Subcutaneous abdominal adipose tissue (tissue), 5 donors: Measurements from ENCODE around the gene SFTA2.
"Not testable (repeated sequence)": the region's sequence is repeated elsewhere in the genome, so short reads cannot be mapped to it uniquely, and the experiment has no call there.

Experiments
- H3K27ac ChIP-seq: one replicate; pipeline ENCODE4 v1.7.0; 2013; ENCODE audit warnings: low read depth, mild to moderate bottlenecking, inconsistent platforms, low read length, moderate library complexity
- H3K27me3 ChIP-seq, 5 donors: one replicate each; pipeline ENCODE4 v1.7.0; 2013; ENCODE audit warnings: low read length in 5 of 5, inconsistent platforms in 1 of 5; ENCODE audit not compliant: control insufficient read depth in 5 of 5, insufficient read depth in 4 of 5
- H3K36me3 ChIP-seq, 5 donors: one replicate each; pipeline ENCODE4 v1.7.0; 2013; ENCODE audit warnings: low read length in 5 of 5; ENCODE audit not compliant: control insufficient read depth in 5 of 5, insufficient read depth in 5 of 5
- H3K4me1 ChIP-seq, 5 donors: one replicate each; pipeline ENCODE4 v1.7.0; 2013; ENCODE audit warnings: low read length in 5 of 5, mild to moderate bottlenecking in 3 of 5, moderate library complexity in 1 of 5; ENCODE audit not compliant: control insufficient read depth in 5 of 5, insufficient read depth in 5 of 5
- H3K4me3 ChIP-seq, 5 donors: one replicate each; pipeline ENCODE4 v1.7.0; 2013; ENCODE audit warnings: low read length in 5 of 5, low read depth in 1 of 5
- H3K9ac ChIP-seq, 5 donors: one replicate each; pipeline ENCODE4 v1.7.0; 2013; ENCODE audit warnings: low read length in 5 of 5, mild to moderate bottlenecking in 4 of 5, moderate library complexity in 3 of 5
- H3K9me3 ChIP-seq, 5 donors: one replicate each; pipeline ENCODE4 v1.7.0; 2013; ENCODE audit warnings: low read length in 5 of 5; ENCODE audit not compliant: control insufficient read depth in 5 of 5
- donor health status: healthy.
- donor health status: healthy.
- donor health status: healthy.
- donor health status: healthy.
- donor health status: healthy.

The SFTA2 gene

DNA sequence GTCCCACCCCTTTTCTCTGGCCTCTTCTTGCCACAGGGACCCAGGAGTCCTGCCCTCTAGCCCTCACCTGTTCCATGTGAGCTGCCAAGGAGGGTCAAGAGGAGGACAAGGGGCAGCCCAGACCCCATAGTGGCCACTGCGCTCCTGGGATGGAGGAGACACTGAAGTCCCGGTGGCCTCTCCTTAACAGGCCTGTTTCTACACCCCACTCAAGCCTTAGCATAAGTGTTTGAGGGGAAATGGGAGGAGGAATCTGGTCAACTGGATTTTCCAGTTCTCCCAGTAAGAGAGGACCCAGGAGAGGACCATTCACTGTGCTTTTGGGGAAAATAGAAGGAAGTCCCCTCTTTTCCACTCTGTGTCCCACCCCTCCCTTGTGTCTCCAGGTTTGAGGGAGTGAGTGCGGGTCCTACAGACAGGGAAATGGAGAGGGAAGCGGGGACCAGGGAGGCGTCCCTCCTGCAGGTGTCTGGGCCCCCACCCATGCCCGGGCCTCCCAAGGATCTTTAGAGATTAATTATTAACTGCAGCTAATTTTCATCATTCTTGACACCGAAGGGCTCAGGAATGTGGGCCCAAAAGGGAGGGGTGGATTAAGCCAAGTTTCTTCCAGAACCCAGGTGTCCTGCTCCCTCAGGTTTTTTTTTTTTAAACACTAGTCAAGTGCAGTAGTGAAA, at the start of gene SFTA2:
Gene SFTA2, minus strand, starts transcription at position 202 of the 677 bp plus-strand sequence. Its CDS starts 74 bp downstream, at position 128.
- Histone ChIP-seq H3K9me3 (peaks cover 4 to 11% (median 9%) of the 10 kb centered on the region in 5 donors), H3K9ac (no peak within 1 kb of the TSS), H3K27me3 (peaks cover 0 to 4% (median 0%) of the 10 kb centered on the region in 5 donors), H3K27ac (no peak within 1 kb of the TSS), H3K4me3 (no peak within 1 kb of the TSS), H3K36me3 (peaks cover 0 to 1% (median 0%) of the 10 kb centered on the region in 5 donors), H3K4me1 (no peaks in the 10 kb centered on the region)

- Histone ChIP-seq H3K9me3 (no peaks in the 10 kb centered on the region), H3K4me3 (no peak overlapping the region), H3K9ac (no peak overlapping the region), H3K27ac (no peak overlapping the region), H3K36me3 (no peaks in the 10 kb centered on the region), H3K27me3 (peaks cover 0 to 8% (median 0%) of the 10 kb centered on the region in 5 donors), H3K4me1 (peaks cover 0 to 10% (median 6%) of the 10 kb centered on the region in 5 donors)
Observed at GRCh38 chr6:30979690-30980089, 47.7 kb upstream of the SFTA2 start.

GRCh38 chr6:30979141-30979540, 47.2 kb upstream of the SFTA2 start:
- Histone ChIP-seq H3K27ac (no peak overlapping the region), H3K4me3 (no peak overlapping the region), H3K27me3 (peaks cover 0 to 8% (median 0%) of the 10 kb centered on the region in 5 donors), H3K9me3 (no peaks in the 10 kb centered on the region), H3K36me3 (no peaks in the 10 kb centered on the region), H3K4me1 (peaks cover 0 to 10% (median 6%) of the 10 kb centered on the region in 5 donors), H3K9ac (no peak overlapping the region)

DNA sequence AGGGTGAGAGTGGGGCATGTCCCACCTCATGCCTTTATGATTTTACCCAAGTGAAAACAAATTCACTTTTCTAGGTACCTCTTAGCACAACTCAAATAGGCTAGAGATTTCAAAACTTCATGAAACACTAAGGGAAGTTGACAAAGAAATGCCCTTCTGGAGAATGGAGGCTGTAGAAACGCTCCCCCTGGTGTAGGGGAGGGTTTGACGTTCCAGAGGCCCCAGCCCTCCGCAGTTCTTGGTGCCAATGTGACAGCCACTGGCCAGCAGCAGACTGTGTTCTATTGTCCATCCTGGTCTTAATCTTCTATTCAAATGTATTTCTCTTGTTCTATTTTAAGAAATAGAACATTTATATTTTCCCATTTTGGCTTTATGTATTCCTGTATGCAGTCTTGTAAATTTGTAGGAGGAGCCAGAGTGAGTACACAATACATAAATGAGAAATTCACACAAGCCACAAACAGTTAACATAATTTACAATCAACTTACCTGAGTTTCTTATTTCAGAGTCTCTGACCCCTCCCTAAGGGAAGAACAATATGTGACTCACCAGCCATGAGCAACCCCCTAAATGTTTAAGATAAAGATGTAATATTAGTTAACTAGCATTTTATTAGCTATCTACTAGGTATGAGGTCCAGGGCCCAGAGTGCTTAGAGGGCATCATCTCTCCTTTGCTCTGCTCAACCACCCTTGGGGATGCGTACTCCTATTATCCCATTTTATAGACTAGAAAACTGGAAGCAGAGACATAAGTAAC, 42.7 kb upstream of the SFTA2 start:
- Histone ChIP-seq H3K4me3 (no peak overlapping the region), H3K27ac (no peak overlapping the region), H3K9me3 (no peaks in the 10 kb centered on the region), H3K27me3 (peaks cover 0 to 10% (median 3%) of the 10 kb centered on the region in 5 donors), H3K9ac (no peak overlapping the region), H3K36me3 (no peaks in the 10 kb centered on the region), H3K4me1 (peaks cover 0 to 3% (median 0%) of the 10 kb centered on the region in 5 donors)

GRCh38 chr6:30972816-30973215, 40.8 kb upstream of the SFTA2 start:
- peaks cover 0 to 10% (median 3%) of the 10 kb centered on the region in 5 donors for H3K27me3 ChIP-seq

DNA sequence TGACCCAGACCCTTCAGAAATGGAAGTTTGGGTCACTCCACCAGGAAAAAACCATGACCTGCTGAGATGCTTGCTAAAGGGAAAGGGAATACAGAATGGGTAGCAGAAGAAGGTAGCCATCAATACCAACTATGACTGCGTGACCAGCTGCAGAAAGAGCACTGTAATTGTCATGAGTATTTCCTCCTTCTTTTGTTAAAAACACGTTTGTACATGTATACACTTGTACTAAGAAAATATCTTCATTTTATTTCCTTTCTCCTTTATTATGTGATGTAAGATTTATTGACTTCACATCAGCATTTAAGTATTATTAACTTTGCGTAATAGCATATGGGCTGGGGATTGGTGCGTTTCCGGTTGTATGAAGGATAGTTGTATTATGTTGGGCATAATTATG, 39.0 kb upstream of the SFTA2 start:
- peaks cover 0 to 10% (median 3%) of the 10 kb centered on the region in 5 donors for H3K27me3 ChIP-seq
- H3K4me3 ChIP-seq, result no peak overlapping the region
- H3K4me1 ChIP-seq, result peaks cover 0 to 5% (median 0%) of the 10 kb centered on the region in 5 donors
- H3K9ac ChIP-seq, result no peak overlapping the region
- no peak overlapping the region for H3K27ac ChIP-seq
- H3K9me3 ChIP-seq, result no peaks in the 10 kb centered on the region
- no peaks in the 10 kb centered on the region for H3K36me3 ChIP-seq

More at GRCh38 chr6:30972816-30973215, 40.8 kb upstream of the SFTA2 start:
- Histone ChIP-seq H3K9me3 (no peaks in the 10 kb centered on the region), H3K36me3 (no peaks in the 10 kb centered on the region), H3K4me3 (no peak overlapping the region), H3K9ac (no peak overlapping the region), H3K4me1 (peaks cover 0 to 3% (median 0%) of the 10 kb centered on the region in 5 donors), H3K27ac (no peak overlapping the region)

GRCh38 chr6:30969171-30969570, 37.2 kb upstream of the SFTA2 start:
- not testable (repeated sequence) for H3K36me3 ChIP-seq

DNA sequence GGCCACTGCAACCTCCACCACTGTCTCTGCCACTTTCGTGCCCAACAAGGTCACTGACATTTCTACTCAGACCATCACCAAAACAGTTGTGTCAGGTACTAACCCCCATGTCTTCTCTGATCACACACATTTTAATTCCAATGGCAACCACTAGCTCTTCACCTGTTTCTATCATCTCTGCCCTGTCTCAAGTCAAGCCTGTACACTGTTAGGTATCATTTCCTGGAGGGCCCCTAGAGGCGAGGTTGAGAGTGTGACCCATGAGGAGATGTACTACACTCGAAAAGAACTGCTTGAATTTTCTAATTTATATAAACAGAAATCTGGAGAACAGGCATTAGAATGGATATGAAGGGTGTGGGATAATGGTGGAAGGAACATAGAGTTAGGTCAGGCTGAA, 34.2 kb upstream of the SFTA2 start:
- H3K4me1 ChIP-seq, result peaks cover 0 to 5% (median 0%) of the 10 kb centered on the region in 5 donors
- no peak overlapping the region for H3K4me3 ChIP-seq
- no peak overlapping the region for H3K9ac ChIP-seq
- H3K36me3 ChIP-seq, result no peaks in the 10 kb centered on the region
- no peaks in the 10 kb centered on the region for H3K9me3 ChIP-seq
- H3K27ac ChIP-seq, result no peak overlapping the region
- H3K27me3 ChIP-seq, result peaks cover 0 to 14% (median 0%) of the 10 kb centered on the region in 5 donors

More at GRCh38 chr6:30969171-30969570, 37.2 kb upstream of the SFTA2 start:
- not testable (repeated sequence) for H3K4me1 ChIP-seq, H3K9me3 ChIP-seq, H3K9ac ChIP-seq, H3K4me3 ChIP-seq, H3K27ac ChIP-seq
- H3K27me3 ChIP-seq, result peaks cover 0 to 19% (median 6%) of the 10 kb centered on the region in 5 donors

DNA sequence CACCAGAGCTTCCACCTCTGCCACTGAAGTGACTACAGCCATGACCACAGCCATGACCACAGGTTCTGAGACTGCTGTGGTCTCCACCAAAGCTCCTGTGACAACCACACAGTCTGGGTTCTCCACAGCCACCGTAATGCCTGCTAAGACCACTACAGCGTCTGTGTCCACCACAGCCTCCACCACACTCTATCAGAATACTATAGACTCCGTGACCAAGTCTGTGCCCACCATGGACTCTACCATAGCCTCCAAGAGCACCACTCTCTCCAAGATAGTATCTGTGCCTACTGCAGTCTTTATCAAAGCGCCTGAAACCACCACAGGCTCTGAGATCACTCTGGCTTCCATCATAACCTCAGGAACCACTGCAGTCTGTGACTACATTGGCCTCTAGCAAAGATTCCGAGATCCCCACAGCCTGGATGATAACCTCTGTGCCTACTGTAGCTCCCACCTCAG, 33.2 kb upstream of the SFTA2 start:
- Histone ChIP-seq H3K36me3 (no peaks in the 10 kb centered on the region), H3K4me1 (peaks cover 0 to 5% (median 0%) of the 10 kb centered on the region in 5 donors), H3K9me3 (no peaks in the 10 kb centered on the region), H3K27ac (no peak overlapping the region), H3K9ac (no peak overlapping the region), H3K27me3 (peaks cover 0 to 14% (median 0%) of the 10 kb centered on the region in 5 donors), H3K4me3 (no peak overlapping the region)

- no peaks in the 10 kb centered on the region for H3K36me3 ChIP-seq
- H3K9ac ChIP-seq, result no peak overlapping the region
- H3K27me3 ChIP-seq, result peaks cover 0 to 14% (median 0%) of the 10 kb centered on the region in 5 donors
- H3K4me3 ChIP-seq, result no peak overlapping the region
- no peak overlapping the region for H3K27ac ChIP-seq
- H3K9me3 ChIP-seq, result no peaks in the 10 kb centered on the region
- peaks cover 0 to 5% (median 0%) of the 10 kb centered on the region in 5 donors for H3K4me1 ChIP-seq
Observed at GRCh38 chr6:30964075-30964474, 32.1 kb upstream of the SFTA2 start.
